ENCODE results near the gene NEB.

DNA sequence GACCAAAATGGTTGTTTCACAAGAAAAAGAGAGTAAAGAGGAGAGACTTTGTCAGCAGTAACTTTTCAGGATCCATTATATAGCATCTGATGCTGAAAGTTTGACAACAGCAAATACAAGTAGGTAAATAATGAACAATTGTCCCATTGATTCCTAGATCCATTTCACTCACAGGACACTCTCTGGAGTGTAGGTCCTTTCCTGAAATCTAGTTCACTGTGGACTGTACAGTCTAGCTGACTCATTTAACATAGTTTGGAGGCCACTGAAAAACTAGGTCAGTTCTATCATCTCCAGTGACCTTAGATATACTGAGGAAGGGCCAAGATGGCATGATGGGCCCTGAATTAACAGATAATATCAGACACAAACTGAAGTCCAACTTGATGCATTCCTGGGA lies 19.3 kb upstream of the NEB start:
- TF ChIP-seq, protein P1, sequence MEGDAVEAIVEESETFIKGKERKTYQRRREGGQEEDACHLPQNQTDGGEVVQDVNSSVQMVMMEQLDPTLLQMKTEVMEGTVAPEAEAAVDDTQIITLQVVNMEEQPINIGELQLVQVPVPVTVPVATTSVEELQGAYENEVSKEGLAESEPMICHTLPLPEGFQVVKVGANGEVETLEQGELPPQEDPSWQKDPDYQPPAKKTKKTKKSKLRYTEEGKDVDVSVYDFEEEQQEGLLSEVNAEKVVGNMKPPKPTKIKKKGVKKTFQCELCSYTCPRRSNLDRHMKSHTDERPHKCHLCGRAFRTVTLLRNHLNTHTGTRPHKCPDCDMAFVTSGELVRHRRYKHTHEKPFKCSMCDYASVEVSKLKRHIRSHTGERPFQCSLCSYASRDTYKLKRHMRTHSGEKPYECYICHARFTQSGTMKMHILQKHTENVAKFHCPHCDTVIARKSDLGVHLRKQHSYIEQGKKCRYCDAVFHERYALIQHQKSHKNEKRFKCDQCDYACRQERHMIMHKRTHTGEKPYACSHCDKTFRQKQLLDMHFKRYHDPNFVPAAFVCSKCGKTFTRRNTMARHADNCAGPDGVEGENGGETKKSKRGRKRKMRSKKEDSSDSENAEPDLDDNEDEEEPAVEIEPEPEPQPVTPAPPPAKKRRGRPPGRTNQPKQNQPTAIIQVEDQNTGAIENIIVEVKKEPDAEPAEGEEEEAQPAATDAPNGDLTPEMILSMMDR (IDR thresholded peaks at IDR 0.05 in 8 of 11, conservative IDR thresholded peaks at IDR 0.05 in 3 of 11), result no peak
- TF ChIP-seq POLR2A (IDR thresholded peaks at IDR 0.05), result no peak
- no peak for TF ChIP-seq POLR2AphosphoS5 (IDR thresholded peaks at IDR 0.05)

Data from spleen (tissue), 7 donors.